ENCODE data around the gene VMAC. TPM values are rescaled to one million over a fixed set of nuclear protein-coding genes. Genes with fewer than 3 reads are reported as not detected.
A peak's percentile ranks its signal among the peaks of the same experiment; 100 is the strongest.

The VMAC gene
- polyA plus RNA-seq, 1 donor (not counting 4 experiments of a cell fraction or from before 2014, with no cell fraction given) = 2.2 TPM

- Histone ChIP-seq H3K36me3 (ENCODE audit: control insufficient read depth in 2 of 2, extremely low read depth in 1 of 2, insufficient read depth in 2 of 2, low read length in 2 of 2) (peaks cover 6 to 17% of the 10 kb centered on the region in 2 experiments), H3K4me1 (ENCODE audit: control insufficient read depth, extremely low read depth, insufficient read depth, low read length) (peaks cover 4% of the 10 kb centered on the region), H2AFZ (ENCODE audit: control insufficient read depth, low read length) (no peak overlapping the region), H3K4me3 (ENCODE audit: control insufficient read depth in 2 of 3, extremely low read depth in 1 of 3, insufficient read depth in 2 of 3, low read depth in 1 of 3, low read length in 3 of 3) (no peak overlapping the region), H3K4me2 (ENCODE audit: control insufficient read depth, extremely low read depth, insufficient read depth, low read depth, low read length) (no peak overlapping the region), H4K20me1 (ENCODE audit: control insufficient read depth, extremely low read depth, insufficient read depth, low read length) (peaks cover 2% of the 10 kb centered on the region), H3K9me3 (ENCODE audit: control insufficient read depth, low read depth, low read length) (no peaks in the 10 kb centered on the region), H3K9ac (ENCODE audit: control insufficient read depth, extremely low read depth, insufficient read depth, low read length) (no peak overlapping the region), H3K79me2 (ENCODE audit: control insufficient read depth, insufficient read depth, low read length) (peaks cover 47% of the 10 kb centered on the region), H3K27ac (ENCODE audit: control insufficient read depth, insufficient read depth, low read length) (no peak overlapping the region), H3K27me3 (ENCODE audit: control insufficient read depth, extremely low read depth, insufficient read depth, low read length) (no peaks in the 10 kb centered on the region), H3K9me1 (ENCODE audit: control insufficient read depth, extremely low read depth, insufficient read depth, low read length) (no peaks in the 10 kb centered on the region)
- TF ChIP-seq CTCF (optimal IDR thresholded peaks at IDR 0.05 in 1 of 3, IDR thresholded peaks at IDR 0.05 in 1 of 3, conservative IDR thresholded peaks at IDR 0.05 in 1 of 3; ENCODE audit: extremely low read depth in 1 of 3, insufficient read depth in 2 of 3, low read length in 3 of 3) = no peak
- TF ChIP-seq EZH2 (IDR thresholded peaks at IDR 0.05; ENCODE audit: low read length) = no peak
- no peak for FAIRE-seq
- dilution Hi-C loops (cut with MboI; ENCODE audit: extremely low pct_ligation_motif_present, low sequenced_read_pairs) = no loop called here
- DNase-seq (ENCODE audit: low read depth, low spot score) = no peak
These were observed 3.7 kb upstream of the VMAC start for GRCh38 chr19:5900976-5901375.

- no peak for FAIRE-seq
- peak overlapping the region; percentile 99 for H3K27ac ChIP-seq (ENCODE audit: control insufficient read depth, insufficient read depth, low read length)
- peak overlapping the region; percentile 79 to 98 (median 96) for H3K4me3 ChIP-seq (ENCODE audit: control insufficient read depth in 2 of 3, extremely low read depth in 1 of 3, insufficient read depth in 2 of 3, low read depth in 1 of 3, low read length in 3 of 3)
- H3K9ac ChIP-seq (ENCODE audit: control insufficient read depth, extremely low read depth, insufficient read depth, low read length) = peak overlapping the region; percentile 99
- H3K27me3 ChIP-seq (ENCODE audit: control insufficient read depth, extremely low read depth, insufficient read depth, low read length) = no peaks in the 10 kb centered on the region
- H4K20me1 ChIP-seq (ENCODE audit: control insufficient read depth, extremely low read depth, insufficient read depth, low read length) = no peaks in the 10 kb centered on the region
- H3K79me2 ChIP-seq (ENCODE audit: control insufficient read depth, insufficient read depth, low read length) = peaks cover 39% of the 10 kb centered on the region
- H3K9me3 ChIP-seq (ENCODE audit: control insufficient read depth, low read depth, low read length) = no peaks in the 10 kb centered on the region
- dilution Hi-C loops (cut with MboI; ENCODE audit: extremely low pct_ligation_motif_present, low sequenced_read_pairs) = no loop called here
- DNase-seq (ENCODE audit: low read depth, low spot score) = no peak
- H3K4me1 ChIP-seq (ENCODE audit: control insufficient read depth, extremely low read depth, insufficient read depth, low read length) = peaks cover 4% of the 10 kb centered on the region
- H3K4me2 ChIP-seq (ENCODE audit: control insufficient read depth, extremely low read depth, insufficient read depth, low read depth, low read length) = peak overlapping the region; percentile 73
- peaks cover 2 to 9% of the 10 kb centered on the region in 2 experiments for H3K36me3 ChIP-seq (ENCODE audit: control insufficient read depth in 2 of 2, extremely low read depth in 1 of 2, insufficient read depth in 2 of 2, low read length in 2 of 2)
- H2AFZ ChIP-seq (ENCODE audit: control insufficient read depth, low read length) = peak overlapping the region; percentile 32
- TF ChIP-seq EZH2 (IDR thresholded peaks at IDR 0.05; ENCODE audit: low read length) (no peak), CTCF (optimal IDR thresholded peaks at IDR 0.05 in 1 of 3, IDR thresholded peaks at IDR 0.05 in 1 of 3, conservative IDR thresholded peaks at IDR 0.05 in 1 of 3; ENCODE audit: extremely low read depth in 1 of 3, insufficient read depth in 2 of 3, low read length in 3 of 3) (no peak)
- no peaks in the 10 kb centered on the region for H3K9me1 ChIP-seq (ENCODE audit: control insufficient read depth, extremely low read depth, insufficient read depth, low read length)
These were observed 1.5 kb upstream of the VMAC start for GRCh38 chr19:5903056-5903623.
